HG02943 (cell line): ENCODE data around the gene DPPA5.
A peak's percentile ranks its signal among the peaks of the same experiment; 100 is the strongest.
"Not testable (repeated sequence)": the region's sequence is repeated elsewhere in the genome, so short reads cannot be mapped to it uniquely, and the experiment has no call there.

Source experiments
- ATAC-seq: cut with Tn5 transposase; IDR thresholded peaks from one replicate; pipeline ENCODE4 v1.9.1; 2021; ENCODE audit warnings: mild to moderate bottlenecking, low read depth, moderate library complexity; ENCODE audit not compliant: unreplicated experiment

Gene DPPA5, protein sequence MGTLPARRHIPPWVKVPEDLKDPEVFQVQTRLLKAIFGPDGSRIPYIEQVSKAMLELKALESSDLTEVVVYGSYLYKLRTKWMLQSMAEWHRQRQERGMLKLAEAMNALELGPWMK

DNA sequence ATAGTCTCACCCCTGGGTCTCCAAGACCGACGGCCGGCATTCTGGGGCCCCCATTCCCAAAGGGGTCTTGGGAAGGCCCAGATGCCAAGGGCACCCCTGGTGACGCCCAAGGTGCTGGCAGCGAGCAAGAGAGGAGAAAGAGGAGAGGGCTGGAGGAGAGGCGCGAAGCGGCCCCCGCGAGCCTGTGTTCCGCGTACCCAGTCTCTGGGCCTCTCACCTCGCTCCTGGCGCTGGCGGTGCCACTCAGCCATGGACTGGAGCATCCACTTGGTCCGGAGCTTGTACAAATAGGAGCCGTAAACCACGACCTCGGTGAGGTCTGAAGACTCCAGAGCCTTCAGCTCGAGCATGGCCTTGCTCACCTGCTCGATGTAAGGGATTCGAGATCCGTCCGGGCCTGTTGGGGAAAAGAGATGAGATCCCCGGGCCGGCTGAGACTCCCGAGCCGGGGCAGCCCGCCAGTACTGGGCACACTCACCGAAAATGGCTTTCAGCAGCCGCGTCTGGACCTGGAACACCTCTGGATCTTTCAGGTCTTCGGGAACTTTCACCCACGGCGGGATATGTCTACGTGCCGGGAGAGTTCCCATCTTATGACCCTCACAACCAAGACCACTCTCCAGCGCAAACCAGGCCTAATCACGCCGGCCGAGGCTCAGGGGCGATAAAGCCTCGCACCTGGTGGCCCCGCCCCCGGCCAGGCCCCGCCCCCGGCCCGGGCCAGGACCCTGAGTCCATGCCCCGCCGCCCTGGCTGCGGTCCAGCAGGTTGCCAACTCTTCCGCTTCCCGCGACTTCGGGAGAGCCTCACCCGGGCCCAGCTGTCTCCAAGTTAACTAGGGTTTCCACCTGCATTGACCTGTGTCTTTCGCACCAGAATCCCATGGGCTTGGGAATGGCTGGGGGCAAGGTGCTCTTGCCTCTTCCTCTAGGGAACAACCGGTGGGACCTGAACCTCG lies at the start of gene DPPA5:
DPPA5 (minus strand) TSS at position 641 of the 958 bp plus-strand sequence; CDS start at position 590, 51 bp downstream.
- ATAC-seq: no peak

DNA sequence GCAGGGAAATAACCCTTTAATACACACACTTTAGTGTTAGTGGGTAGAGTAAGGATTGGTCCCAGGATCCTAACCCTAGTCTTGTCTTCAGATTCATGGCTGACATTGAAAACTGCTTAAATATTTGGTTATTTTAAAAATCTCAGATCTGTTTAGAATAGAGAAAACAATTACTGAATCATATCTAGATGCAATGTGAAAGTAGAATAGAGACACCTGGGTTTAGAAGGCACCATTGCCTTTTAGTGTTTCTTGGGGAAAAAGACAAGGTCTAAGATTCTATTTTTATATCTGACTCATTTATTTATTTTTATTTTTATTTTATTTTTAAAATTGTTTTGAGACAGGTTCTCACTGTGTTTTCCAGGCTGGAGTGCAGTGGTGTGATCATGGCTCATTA lies 46.6 kb upstream of the DPPA5 start:
- no peak for ATAC-seq

GRCh38 chr6:73395875-73396274 lies 41.8 kb upstream of the DPPA5 start:
- ATAC-seq: no peak

DNA sequence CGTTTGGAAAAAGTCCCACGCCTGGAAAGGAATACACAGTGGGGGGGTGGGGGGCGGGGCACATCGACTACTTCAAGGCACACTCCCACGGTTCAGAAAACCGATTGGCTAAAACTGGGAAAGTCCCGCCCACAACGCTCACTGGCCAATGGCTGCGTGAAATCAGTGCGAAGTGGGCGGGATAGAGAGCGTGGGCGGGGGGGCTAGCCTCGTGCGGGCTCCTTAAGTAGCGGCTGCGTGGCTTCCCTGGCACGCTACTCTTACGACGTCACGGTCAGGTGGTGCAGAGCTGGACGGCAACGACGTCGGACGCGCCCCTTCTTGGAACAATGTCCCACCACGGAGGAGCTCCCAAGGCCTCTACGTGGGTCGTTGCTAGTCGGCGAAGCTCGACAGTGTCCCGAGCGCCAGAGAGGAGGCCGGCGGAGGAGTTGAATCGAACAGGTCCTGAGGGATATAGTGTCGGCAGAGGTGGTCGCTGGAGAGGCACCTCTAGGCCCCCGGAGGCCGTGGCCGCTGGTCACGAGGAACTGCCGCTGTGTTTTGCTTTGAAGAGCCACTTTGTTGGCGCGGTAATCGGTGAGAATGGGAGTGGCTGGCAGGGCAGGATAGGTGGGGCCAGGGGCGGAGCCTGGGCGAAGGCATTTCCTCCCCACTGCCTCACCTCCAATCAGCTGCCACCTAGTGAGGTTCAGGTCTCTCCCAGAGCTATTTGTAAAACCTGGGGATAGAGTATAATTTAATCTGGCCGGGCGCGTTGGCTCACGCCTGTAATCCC lies 40.7 kb upstream of the DPPA5 start, which contains the start of gene DDX43:
DDX43 (plus strand) TSS at position 252 of the 778 bp plus-strand sequence; CDS start at position 330, 78 bp downstream.
- ATAC-seq: no peak

- no peak for ATAC-seq
Observed at GRCh38 chr6:73393278-73393677, 39.2 kb upstream of the DPPA5 start.

GRCh38 chr6:73392188-73392587 lies 38.1 kb upstream of the DPPA5 start:
- not testable (repeated sequence) for ATAC-seq

DNA sequence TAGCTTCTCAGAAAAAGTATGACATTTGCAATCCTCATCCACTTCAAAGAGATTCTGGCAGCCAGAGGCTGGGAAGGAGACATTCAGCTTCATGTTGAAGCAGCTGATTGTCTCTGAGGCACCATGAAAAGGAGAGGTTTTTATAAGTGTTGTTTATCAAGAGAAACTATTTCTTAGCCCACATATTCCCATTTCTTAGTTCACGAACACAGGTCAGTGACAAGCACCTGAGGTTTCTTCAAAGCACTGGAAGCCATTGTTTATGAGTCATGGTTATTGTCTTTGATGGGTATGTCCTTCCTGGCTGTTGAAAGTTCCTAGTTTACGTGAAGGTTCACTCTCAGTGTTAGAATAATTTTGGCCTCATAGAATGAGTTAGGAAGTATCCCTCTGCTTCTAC lies 37.6 kb upstream of the DPPA5 start:
- ATAC-seq: no peak

DNA sequence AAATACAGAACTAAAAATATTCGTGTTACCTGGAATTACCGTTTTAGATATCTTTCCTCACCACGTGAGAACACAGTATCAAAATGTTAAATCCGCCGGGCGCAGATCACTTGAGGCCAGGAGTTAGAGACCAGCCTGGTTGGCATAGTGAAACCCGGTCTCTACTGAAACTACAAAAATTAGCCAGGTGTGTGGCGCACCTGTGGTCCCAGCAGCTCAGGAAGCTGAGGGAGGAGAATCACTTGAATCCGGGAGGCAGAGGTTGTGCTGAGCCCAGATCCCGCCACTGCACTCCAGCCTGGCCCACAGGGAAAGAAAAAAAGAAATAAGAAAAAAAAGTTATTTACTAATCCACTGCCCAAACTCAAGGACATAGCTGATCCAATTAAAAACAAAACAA lies 35.8 kb upstream of the DPPA5 start:
- no peak for ATAC-seq

- peak; percentile 83 for ATAC-seq
Observed at GRCh38 chr6:73388800-73389512, 34.9 kb upstream of the DPPA5 start.

- no peak for ATAC-seq
Observed at GRCh38 chr6:73388433-73388799, 34.3 kb upstream of the DPPA5 start.

DNA sequence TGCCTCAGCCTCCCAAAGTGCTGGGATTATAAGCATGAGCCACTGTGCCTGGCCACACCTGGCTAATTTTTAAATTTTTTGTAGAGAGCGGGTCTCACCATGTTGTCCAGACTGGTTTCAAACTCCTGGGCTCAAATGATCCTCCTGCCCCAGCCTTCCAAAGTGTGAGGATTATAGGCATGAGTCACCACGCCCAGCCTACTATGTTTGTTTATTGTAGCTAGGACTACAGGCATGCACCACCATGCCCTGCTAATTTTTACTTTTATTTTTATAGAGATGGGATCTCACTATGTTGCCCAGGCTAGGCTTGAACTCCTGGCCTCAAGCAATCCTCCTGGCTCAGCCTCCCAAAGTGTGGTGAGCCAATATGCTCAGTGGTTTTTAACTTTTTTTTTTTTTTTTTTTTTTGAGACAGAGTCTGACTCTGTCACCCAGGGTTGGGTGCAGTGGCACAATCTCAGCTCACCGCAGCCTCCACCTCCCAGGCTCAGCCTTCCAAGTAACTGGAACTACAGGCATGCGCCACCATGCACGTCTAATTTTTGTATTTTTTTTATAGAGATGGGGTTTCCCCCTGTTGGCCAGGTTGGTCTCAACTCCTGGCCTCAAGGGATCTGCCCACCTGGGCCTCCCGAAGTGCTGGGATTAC lies 28.5 kb upstream of the DPPA5 start:
- ATAC-seq: no peak

DNA sequence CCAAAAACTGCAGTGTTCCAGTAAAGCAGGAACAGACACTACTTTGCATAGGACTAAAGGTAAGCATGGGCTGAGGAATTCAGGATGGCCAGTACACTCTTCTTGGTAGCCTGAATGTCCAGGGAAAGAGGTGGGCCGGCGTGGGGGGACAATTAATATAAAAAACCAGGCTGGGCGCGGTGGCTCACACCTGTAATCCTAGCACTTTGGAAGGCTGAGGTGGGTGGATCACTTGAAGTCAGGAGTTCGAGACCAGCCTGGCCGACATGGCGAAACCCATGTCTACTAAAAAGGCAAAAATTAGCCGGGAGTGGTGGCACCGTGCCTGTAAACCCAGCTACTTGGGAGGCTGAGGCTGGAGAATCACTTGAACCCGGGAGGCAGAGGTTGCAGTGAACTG lies 27.5 kb upstream of the DPPA5 start:
- ATAC-seq: not testable (repeated sequence)

DNA sequence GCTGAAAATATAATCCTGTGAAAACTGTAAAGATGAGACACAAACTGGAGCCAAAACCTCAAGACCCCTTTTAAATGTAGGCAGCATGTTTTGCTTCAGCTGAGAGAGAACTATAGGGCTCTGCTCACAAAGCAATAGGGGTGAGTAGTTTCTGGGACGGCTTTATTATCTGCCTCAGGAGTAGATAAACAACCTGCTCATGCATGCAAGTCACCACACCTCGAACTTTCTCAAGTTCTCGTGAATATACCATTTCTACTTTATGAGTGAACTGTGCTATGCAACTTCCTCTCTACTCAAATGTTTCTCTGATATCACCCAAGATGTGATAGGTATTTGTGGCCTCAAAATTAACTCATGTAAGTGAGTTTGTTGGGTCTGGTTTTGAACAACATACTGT lies 23.1 kb upstream of the DPPA5 start:
- ATAC-seq: no peak

- ATAC-seq: no peak
Observed at GRCh38 chr6:73375216-73375615, 21.1 kb upstream of the DPPA5 start.

DNA sequence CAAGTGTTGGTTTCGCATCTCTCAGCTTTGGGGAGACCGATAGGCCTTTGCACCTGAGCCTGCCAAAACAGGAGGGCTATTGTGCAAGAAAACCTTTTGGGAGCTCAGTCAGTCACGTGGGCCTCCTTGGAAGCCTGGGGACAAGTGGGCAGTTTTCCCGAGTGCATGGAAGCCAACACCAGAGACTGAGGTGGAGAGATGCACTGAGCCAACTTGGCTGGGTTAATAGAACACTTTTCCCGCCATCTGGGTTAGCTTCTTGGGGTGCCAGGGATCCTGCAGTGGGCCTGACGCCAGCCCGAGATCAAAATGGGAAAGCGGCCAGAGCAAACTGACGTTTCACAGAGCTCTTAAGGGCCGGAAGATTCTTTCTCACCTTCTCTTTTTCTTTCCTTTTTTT lies 18.4 kb upstream of the DPPA5 start:
- ATAC-seq: no peak

DNA sequence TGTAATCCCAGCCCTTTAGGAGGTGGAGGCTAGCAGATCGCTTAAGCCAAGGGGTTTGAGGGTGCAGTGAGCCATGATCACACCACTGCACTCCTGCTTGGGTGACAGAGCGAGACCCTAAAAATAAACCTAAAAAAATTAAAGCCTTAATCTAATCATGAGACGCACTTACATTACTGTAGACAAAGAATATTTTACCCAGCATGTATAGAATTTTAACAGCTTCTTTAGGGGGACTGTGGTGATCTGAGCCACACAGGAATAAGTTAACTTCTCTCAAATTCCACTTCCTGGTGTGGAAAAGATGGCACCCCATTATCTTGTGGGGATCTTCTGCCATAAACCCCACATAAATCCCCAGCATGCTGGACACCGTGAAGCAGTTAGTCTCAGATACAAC lies 17.9 kb upstream of the DPPA5 start:
- ATAC-seq: no peak

DNA sequence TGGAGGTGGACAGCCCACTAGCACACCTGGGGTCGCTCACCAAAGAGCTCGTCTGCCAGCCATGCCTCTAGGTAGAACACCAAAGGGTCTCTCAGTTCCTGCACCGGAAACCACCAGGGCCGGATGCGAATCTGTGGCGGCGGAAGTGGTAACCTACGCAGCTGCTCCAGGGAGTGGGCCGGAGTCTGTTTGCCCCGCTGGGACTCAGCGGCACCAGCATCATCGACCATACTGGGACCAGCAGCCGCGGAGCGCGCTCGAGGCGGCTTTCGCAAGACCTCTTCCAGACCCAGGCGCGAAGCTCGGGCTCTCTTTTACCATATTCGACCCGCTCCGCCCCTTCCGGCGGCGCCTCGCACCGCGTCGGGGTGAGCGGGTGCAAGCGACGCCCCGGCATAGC lies 15.5 kb upstream of the DPPA5 start, which contains the start of gene OOEP:
OOEP (minus strand) TSS at position 335 of the 400 bp plus-strand sequence; CDS start at position 230, 105 bp downstream.
- ATAC-seq: no peak

- ATAC-seq: no peak
Observed at GRCh38 chr6:73369157-73369556, 15.1 kb upstream of the DPPA5 start.

DNA sequence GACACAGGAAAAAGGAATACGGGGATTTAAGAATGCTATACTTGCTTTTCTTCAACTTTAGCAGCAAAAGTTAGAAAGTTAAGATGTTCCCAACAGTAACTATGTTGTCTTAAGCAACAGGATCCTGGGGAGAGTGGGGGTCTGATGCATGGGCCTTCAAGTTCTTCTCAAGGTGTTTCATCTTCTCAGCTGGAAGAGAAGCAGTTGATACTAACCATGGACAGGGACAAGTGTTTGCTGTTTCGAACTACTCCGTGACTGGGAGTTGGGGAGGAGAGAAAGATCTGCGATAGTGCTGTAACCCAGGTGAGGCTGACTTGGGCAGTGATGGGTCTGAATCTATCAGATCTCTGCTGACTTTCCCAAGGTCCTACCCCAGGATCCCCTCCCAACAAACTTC lies 14.6 kb upstream of the DPPA5 start:
- no peak for ATAC-seq
